Gastroesophageal sphincter (tissue), 4 donors: ENCODE results near the gene CACNB4. TPM values are rescaled to one million over a fixed set of nuclear protein-coding genes. Genes with fewer than 3 reads are reported as not detected.

Source experiments
- ATAC-seq: fragments of 150-250 bp; one replicate; pipeline ENCODE4 v1.9.1; 2016; ENCODE audit warnings: mild to moderate bottlenecking, moderate library complexity
- H3K27ac ChIP-seq, 4 donors: fragments of 200-600 bp; sonication (generic) in 3 of 4; 1 replicate in 3 of 4; 2 replicates in 1 of 4; pipeline ENCODE4 v1.5.1; 2016 to 2019
- H3K27me3 ChIP-seq: fragments of 200-600 bp; sonication (generic); one replicate; pipeline ENCODE4 v1.5.1; 2019
- H3K36me3 ChIP-seq, 2 donors: fragments of 200-600 bp; sonication (generic); one replicate each; pipeline ENCODE4 v1.5.1; 2019; ENCODE audit warnings: control low read depth in 1 of 2
- H3K4me1 ChIP-seq, 3 donors: fragments of 200-600 bp; sonication (generic); 1 replicate in 2 of 3; 2 replicates in 1 of 3; pipeline ENCODE4 v1.5.1; 2016 to 2019; ENCODE audit warnings: control low read depth in 2 of 3
- H3K4me3 ChIP-seq, 2 donors: fragments of 200-600 bp; sonication (generic); one replicate each; pipeline ENCODE4 v1.5.1; 2019; ENCODE audit warnings: mild to moderate bottlenecking in 1 of 2, moderate library complexity in 1 of 2
- H3K9me3 ChIP-seq, 3 donors: fragments of 200-600 bp; sonication (generic); one replicate each; pipeline ENCODE4 v1.5.1; 2017 to 2019; ENCODE audit warnings: control low read depth in 2 of 3
- EP300 ChIP-seq: sonication (generic); formaldehyde crosslinking; IDR thresholded peaks from one replicate; pipeline ENCODE4 v1.6.1; 2017; ENCODE audit warnings: antibody characterized with exemption, mild to moderate bottlenecking
- POLR2A ChIP-seq, 2 donors: fragments of 450-650 bp; IDR thresholded peaks; one replicate each; pipeline ENCODE4 v1.6.1; 2017; ENCODE audit warnings: antibody characterized with exemption in 2 of 2, mild to moderate bottlenecking in 2 of 2, moderate library complexity in 1 of 2
- POLR2AphosphoS5 ChIP-seq: sonication (generic); formaldehyde crosslinking; IDR thresholded peaks from one replicate; pipeline ENCODE4 v1.6.1; 2017; ENCODE audit warnings: antibody characterized with exemption
- WGBS, 2 donors: methylation state at CpG; one replicate each; pipeline ENCODE4 v1.1.5; 2018; ENCODE audit warnings: low coverage in 1 of 2; 5-methylcytosine and 5-hydroxymethylcytosine counted together
- total RNA-seq, 4 donors: library from RNA; depleted of rRNA; stranded (reverse); fragments of >200 nt; gene quantifications; one replicate each; pipeline ENCODE4 v1.1.0, GENCODE V29; 2016
- TF ChIP-seq, protein P1 (sequence below), 4 experiments: fragments of 200-600 bp in 2 of 4; fragments of 450-650 bp in 2 of 4; sonication (generic) in 1 of 4; IDR thresholded peaks; one replicate each; pipeline ENCODE4 v1.5.1; 2017 to 2019; ENCODE audit warnings: antibody characterized with exemption in 4 of 4, mild to moderate bottlenecking in 2 of 4, moderate library complexity in 2 of 4

Gene CACNB4
- total RNA-seq, 4 donors from 2014 or later, result 1.4 to 5.4 (median 1.9) TPM

DNA sequence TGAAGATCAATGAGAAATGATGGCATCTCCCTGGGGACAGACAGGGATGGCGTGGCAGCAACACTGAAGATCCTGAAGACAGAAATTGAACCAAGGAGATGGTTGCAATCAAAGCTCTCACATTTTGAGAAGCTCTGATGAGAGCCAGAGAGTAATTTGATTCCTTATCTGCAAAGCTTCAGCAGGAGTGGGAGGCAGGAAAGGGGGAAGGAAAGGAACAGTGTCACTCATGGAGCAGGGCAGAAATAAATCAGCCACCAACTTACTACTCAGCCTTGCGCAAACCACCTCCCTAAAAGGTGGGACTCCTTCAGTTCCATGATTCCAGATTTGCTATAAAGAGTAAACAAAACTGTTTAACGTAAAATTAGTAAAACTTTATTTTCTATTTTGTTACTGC, 119.2 kb downstream of the CACNB4 start:
- TF ChIP-seq EP300, result no peak
- TF ChIP-seq, protein P1, sequence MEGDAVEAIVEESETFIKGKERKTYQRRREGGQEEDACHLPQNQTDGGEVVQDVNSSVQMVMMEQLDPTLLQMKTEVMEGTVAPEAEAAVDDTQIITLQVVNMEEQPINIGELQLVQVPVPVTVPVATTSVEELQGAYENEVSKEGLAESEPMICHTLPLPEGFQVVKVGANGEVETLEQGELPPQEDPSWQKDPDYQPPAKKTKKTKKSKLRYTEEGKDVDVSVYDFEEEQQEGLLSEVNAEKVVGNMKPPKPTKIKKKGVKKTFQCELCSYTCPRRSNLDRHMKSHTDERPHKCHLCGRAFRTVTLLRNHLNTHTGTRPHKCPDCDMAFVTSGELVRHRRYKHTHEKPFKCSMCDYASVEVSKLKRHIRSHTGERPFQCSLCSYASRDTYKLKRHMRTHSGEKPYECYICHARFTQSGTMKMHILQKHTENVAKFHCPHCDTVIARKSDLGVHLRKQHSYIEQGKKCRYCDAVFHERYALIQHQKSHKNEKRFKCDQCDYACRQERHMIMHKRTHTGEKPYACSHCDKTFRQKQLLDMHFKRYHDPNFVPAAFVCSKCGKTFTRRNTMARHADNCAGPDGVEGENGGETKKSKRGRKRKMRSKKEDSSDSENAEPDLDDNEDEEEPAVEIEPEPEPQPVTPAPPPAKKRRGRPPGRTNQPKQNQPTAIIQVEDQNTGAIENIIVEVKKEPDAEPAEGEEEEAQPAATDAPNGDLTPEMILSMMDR (IDR thresholded peaks at IDR 0.05), result no peak
- TF ChIP-seq POLR2A (IDR thresholded peaks at IDR 0.05), result no peak
- TF ChIP-seq POLR2AphosphoS5, result no peak
- Histone ChIP-seq H3K9me3 (no peaks in the 10 kb centered on the region), H3K27ac (no peak overlapping the region), H3K4me3 (no peak overlapping the region), H3K4me1 (no peaks in the 10 kb centered on the region), H3K27me3 (no peaks in the 10 kb centered on the region), H3K36me3 (no peaks in the 10 kb centered on the region)
- no peak for ATAC-seq
- 92 to 97% methylated on average over 3 of the region's 3 CpGs for WGBS, 2 donors

DNA sequence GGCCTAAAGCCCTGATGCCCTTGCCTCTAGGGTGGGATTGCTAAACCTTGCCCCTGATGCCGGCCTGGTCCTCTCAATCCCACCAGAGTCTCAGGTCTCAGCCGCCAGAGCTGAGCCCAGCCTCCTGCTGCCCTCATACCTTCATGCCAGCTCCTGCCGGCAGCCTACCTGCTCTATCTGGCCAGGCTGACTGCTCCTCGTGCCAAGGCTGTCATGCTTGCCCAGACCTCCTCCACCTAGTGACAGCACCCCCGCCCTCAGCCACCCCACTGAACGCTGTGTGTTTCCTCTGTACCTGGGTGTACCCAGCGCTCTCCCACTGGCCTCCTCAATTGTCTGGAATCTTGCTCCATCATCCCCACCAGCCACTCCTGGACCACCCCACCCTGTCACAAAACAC, 120.1 kb downstream of the CACNB4 start:
- WGBS, 2 donors, result 96% methylated on average over 7 of the region's 7 CpGs; no CpG with 5 or more reads in 1 of the 2 donors
- ATAC-seq, result no peak
- Histone ChIP-seq H3K27me3 (no peaks in the 10 kb centered on the region), H3K27ac (no peak overlapping the region), H3K4me1 (no peaks in the 10 kb centered on the region), H3K36me3 (no peaks in the 10 kb centered on the region), H3K4me3 (no peak overlapping the region), H3K9me3 (no peaks in the 10 kb centered on the region)
- TF ChIP-seq, protein P1 (IDR thresholded peaks at IDR 0.05), result no peak
- TF ChIP-seq POLR2AphosphoS5 (no peak), POLR2A (IDR thresholded peaks at IDR 0.05) (no peak), EP300 (no peak)

DNA sequence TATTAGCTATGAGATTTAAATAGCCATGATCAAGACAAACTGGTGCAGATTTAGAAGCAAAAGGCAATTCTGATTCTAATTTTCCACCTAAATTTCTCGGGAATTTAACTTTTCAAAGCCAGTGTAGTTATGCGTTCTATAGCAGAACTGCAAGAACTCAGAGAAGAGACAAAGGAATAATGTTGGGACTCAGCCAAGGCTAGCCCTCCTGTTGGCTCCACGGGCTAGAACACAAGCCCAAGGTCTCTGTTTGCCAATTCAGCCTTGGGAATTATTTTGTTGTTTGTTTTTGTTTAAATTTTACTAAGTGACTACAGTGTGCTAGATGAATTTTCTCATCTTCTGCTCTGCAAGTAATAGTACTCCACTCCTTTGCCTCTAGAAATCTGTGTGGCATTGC, 121.2 kb downstream of the CACNB4 start:
- TF ChIP-seq POLR2A (IDR thresholded peaks at IDR 0.05) (no peak), POLR2AphosphoS5 (no peak), EP300 (no peak)
- TF ChIP-seq, protein P1 (IDR thresholded peaks at IDR 0.05), result no peak
- no peaks in the 10 kb centered on the region for H3K36me3 ChIP-seq

DNA sequence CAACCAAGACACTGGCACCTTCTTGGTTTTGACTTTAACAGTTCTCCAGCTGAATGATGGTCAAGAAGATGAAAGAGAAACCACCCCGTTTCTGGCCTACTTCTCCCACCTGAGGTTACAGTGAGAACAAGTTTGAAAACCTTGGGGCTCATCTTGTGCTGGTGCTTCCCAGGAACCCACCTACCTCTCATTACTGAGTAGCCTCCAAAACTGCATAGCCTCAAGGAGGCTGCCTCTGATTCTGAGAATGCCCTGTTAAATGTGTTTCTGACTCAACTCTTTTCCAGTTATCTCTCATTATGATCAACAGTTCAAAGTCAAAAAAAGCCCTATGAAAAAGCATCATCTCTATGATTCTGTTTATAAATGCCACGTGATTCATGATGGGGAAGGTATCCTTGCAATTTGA, 121.9 kb downstream of the CACNB4 start:
- no peaks in the 10 kb centered on the region for H3K9me3 ChIP-seq
- no peaks in the 10 kb centered on the region for H3K27me3 ChIP-seq
- no peaks in the 10 kb centered on the region for H3K36me3 ChIP-seq
- WGBS, 2 donors, result 81 to 90% methylated on average over 2 of the region's 2 CpGs
- no peak overlapping the region for H3K27ac ChIP-seq
- peaks cover 0 to 6% (median 0%) of the 10 kb centered on the region in 3 donors for H3K4me1 ChIP-seq
- ATAC-seq, result no peak
- no peak overlapping the region for H3K4me3 ChIP-seq
- no peak for TF ChIP-seq POLR2A (IDR thresholded peaks at IDR 0.05)
- TF ChIP-seq POLR2AphosphoS5, result no peak
- TF ChIP-seq EP300, result no peak
- TF ChIP-seq, protein P1 (IDR thresholded peaks at IDR 0.05), result no peak

More for the DNA sequence above, 121.2 kb downstream of the CACNB4 start:
- Histone ChIP-seq H3K9me3 (no peaks in the 10 kb centered on the region), H3K27ac (no peak overlapping the region), H3K27me3 (no peaks in the 10 kb centered on the region), H3K4me3 (no peak overlapping the region), H3K4me1 (peaks cover 0 to 4% (median 0%) of the 10 kb centered on the region in 3 donors)
- WGBS, 2 donors, result 51 to 73% methylated on average over 2 to 3 of the region's 3 CpGs
- ATAC-seq, result no peak

GRCh38 chr2:151975460-151976414, 123.1 kb downstream of the CACNB4 start:
- H3K9me3 ChIP-seq, result no peaks in the 10 kb centered on the region
- no peak overlapping the region for H3K27ac ChIP-seq
- no peak for TF ChIP-seq POLR2A (IDR thresholded peaks at IDR 0.05)
- TF ChIP-seq, protein P1 (IDR thresholded peaks at IDR 0.05), result no peak
- TF ChIP-seq EP300, result no peak
- TF ChIP-seq POLR2AphosphoS5, result no peak
- H3K27me3 ChIP-seq, result no peaks in the 10 kb centered on the region
- no peak for ATAC-seq
- H3K36me3 ChIP-seq, result no peaks in the 10 kb centered on the region
- 95 to 97% methylated on average over 6 to 15 of the region's 15 CpGs for WGBS, 2 donors
- no peak overlapping the region for H3K4me3 ChIP-seq
- H3K4me1 ChIP-seq, result peaks cover 0 to 6% (median 0%) of the 10 kb centered on the region in 3 donors
